Activated CD4-positive, alpha-beta T cell treated with anti-CD3 and anti-CD28 coated beads for 24 hours (primary cell): Measurements from ENCODE around the gene PAK1.

Source experiments
- DNase-seq, 2 donors: peaks; one replicate each; pipeline ENCODE4 v3.0.0-alpha.2; 2020; ENCODE audit warnings: low read depth in 2 of 2

PAK1 gene

DNA sequence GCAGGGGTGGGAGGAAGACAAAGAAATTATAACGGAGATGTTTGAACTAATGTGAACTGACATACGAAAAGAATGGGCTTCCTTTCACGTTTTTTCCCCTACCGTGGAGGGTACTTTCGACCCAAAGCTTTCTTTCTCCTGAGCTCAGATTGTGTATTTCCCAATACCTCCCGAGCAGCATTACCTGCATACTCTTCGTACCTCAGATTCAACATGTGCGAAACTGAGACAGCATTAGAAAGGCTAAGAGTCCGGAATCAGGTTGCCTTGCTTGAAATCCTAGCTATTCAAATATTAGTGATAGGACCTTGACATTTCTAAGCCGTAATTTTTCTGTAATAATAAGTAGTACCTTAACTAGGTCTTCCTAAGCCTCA is 778 bp upstream of the PAK1 start:
- no peak for DNase-seq

GRCh38 chr11:77472991-77473800 is 698 bp downstream of the PAK1 start:
- DNase-seq, result peak in 1 of 2 donors; percentile 17

- DNase-seq, result no peak
These were observed 2.2 kb downstream of the PAK1 start for GRCh38 chr11:77471558-77472193.

DNA sequence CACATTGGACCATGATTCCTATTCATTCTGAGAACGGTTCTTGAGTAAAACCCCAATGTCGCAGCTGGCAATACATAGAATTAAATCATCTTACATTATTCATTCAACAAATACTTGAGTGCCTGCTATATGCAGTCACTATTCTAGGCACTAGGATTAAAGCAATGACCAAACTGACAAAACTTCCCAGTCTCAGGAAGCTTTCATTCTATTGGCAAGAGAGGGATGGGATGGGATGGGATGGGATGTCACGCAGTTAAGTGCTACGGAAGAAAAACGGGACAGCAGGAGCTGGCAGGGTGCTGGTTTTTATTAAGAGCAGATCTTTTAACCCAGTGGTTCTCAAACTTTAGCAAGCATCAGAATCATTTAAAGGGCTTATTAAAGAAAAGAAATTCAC is 2.9 kb downstream of the PAK1 start:
- DNase-seq, result no peak

DNA sequence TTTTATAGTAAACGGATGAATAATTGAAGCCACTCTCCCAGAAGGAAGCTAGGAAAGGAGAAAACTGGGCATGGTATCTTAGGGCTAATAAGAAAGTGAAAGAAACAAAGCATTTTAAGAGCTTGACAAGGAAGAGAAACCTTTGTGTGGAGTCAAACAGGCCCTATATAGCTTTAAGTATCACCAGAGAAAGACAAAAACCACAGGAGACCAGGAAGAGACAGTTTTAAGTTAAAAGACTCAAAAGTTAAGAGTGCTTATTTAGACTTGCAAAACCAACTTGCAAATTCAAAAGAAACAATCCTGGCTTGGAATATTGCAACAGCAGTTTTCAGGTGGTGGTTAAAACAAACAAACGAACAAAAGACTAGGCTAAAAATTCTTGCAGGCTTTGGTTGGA is 3.4 kb downstream of the PAK1 start:
- DNase-seq, result no peak

DNA sequence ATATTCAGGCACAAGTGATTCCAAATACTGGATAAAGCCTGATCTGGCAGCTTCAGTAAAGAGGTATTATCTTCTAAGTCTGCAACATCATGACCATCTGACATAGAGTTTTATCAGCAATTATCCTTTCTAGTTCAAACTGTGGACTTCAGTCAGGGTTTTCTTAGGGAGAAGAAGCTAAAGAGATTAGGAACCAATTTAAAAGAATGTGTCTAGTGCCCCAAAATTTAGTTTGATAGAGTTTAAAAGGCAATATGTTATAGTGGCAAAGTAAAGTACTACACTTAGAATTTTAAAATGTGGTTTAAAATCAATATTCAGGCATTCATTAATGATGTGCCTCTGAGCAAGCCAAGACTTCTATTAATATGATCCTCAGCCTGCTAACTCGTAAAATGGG is 5.4 kb downstream of the PAK1 start:
- DNase-seq, result no peak

- DNase-seq, result no peak
These were observed 5.9 kb downstream of the PAK1 start for GRCh38 chr11:77467993-77468392.

- DNase-seq, result no peak
These were observed 6.7 kb downstream of the PAK1 start for GRCh38 chr11:77467233-77467632.

- DNase-seq, result no peak
These were observed 16.6 kb downstream of the PAK1 start for GRCh38 chr11:77457340-77457739.

DNA sequence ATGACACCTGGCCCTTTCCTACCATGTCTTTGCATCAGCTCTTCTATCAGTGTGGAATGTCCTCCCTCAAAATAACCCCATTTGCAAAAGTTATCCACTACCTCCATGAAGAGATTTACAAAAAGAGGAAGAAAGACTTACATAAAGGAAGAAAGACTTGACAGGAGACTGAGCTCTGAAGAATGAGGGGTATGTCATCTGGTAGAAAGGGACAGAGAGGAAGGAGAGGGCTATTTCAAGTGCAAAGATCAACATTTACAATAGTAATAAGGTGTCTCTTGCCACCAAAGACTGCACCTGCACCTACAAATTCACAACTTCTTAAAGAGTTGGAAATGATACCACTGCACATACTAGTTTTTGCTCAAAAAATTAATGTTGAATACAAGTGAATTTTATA is 18.2 kb downstream of the PAK1 start:
- DNase-seq, result no peak

GRCh38 chr11:77454867-77455655 is 18.8 kb downstream of the PAK1 start:
- DNase-seq, result no peak

- no peak for DNase-seq
These were observed 23.7 kb downstream of the PAK1 start for GRCh38 chr11:77450227-77450626.

DNA sequence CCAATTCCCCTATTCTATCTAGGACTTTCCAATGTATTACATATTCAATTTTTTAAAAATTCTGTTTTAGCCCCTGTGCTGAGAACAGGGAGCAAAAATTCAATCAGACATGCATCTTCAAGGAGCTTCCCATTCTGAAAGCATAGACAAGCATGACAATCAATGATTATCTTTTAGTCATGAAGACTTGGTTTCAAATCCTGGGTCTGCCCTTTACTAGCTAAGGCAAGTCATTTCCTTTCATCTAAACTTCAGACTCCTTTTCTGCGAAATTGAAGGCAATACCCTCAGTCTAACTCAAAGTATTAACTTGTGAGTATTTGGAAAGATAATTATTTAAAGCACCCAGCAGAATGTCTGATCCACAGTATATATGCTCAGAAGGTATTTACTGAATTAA is 24.1 kb downstream of the PAK1 start:
- DNase-seq, result no peak

GRCh38 chr11:77449060-77449521 is 24.8 kb downstream of the PAK1 start:
- no peak for DNase-seq

GRCh38 chr11:77448269-77448668 is 25.6 kb downstream of the PAK1 start:
- no peak for DNase-seq

DNA sequence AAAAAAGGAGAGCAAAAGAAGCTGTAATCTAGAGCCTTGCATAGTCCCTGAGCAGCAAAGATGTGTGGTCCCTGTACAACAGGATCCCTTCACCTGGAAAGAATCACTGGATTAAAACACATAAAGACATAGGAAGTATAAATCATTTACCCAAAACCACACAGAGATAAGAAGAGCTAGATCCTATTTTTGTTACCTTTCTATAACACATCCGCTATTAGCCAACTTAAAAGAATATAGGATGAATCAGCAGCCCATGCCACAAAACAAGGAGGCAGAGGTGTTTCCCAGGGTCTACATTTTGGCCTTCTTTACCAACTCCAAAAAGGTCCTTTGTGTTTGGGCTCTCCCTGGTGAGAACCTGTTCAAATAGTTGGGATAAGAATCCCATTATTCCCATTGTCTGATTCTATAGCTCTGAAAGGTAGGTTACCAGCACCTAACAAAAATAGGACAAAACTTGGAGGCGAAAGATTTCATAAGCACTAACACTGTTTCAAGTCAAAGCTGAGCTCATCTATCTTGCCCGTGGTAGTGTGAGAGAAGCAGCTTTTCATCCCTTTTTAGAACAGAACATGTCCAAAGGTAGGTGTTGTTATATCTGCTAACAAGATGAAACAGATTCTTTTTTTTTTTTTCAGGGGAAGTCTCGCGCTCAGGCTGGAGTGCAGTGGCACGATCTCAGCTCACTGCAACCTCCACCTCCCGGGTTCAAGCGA is 26.8 kb downstream of the PAK1 start:
- DNase-seq, result no peak

DNA sequence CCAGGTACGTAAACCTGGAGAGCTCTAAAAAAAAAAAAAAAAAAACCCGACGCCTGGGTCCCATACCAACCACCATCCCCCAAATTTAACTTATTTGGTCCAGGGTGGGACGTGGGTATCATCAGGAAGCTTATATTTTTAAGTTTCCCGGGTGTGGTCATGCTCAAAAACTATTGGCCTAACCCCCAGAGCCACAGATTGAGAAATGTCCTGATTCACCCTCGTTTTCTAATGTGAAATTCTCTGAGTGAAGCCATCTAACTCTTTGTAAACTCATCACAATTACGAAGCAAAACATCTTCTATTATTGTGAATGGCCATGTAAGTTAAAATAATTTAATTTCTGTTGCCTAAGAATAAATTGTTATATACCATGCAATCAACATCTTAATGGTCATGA is 29.6 kb downstream of the PAK1 start:
- no peak for DNase-seq

GRCh38 chr11:77442394-77443053 is 31.4 kb downstream of the PAK1 start:
- no peak for DNase-seq

- no peak for DNase-seq
These were observed 32.5 kb downstream of the PAK1 start for GRCh38 chr11:77441426-77441825.

- DNase-seq, result no peak
These were observed 33.2 kb downstream of the PAK1 start for GRCh38 chr11:77440678-77441077.

GRCh38 chr11:77438487-77438886 is 35.4 kb downstream of the PAK1 start:
- no peak for DNase-seq
